GM23338 (cell line): ENCODE data around the gene CHP2. TPM values are rescaled to one million over a fixed set of nuclear protein-coding genes. Genes with fewer than 3 reads are reported as not detected.

Experiments used
- ATAC-seq: fragments of 200-7000 bp; cut with Tn5 transposase; 3 replicates; pipeline ENCODE4 v1.9.1; 2020
- DNase-seq: peaks from one replicate; pipeline ENCODE4 v3.0.0-alpha.2; 2015; ENCODE audit warnings: low spot score
- H2AFZ ChIP-seq: fragments of 200-600 bp; sonication (generic); 2 replicates; pipeline ENCODE4 v1.8.0; 2016; ENCODE audit warnings: antibody characterized with exemption, mild to moderate bottlenecking, moderate library complexity
- H3F3A ChIP-seq: fragments of 200-600 bp; sonication (generic); replicated peaks from 2 replicates; pipeline ENCODE4 v1.8.0; 2017; ENCODE audit warnings: antibody characterized with exemption, mixed run types, low read depth
- H3K27ac ChIP-seq: fragments of 200-600 bp; sonication (generic); 2 replicates; pipeline ENCODE4 v1.6.1; 2016; ENCODE audit warnings: low read depth
- H3K27me3 ChIP-seq: fragments of 200-600 bp; sonication (generic); 2 replicates; pipeline ENCODE4 v1.8.0; 2016; ENCODE audit warnings: mild to moderate bottlenecking, mixed run types, moderate library complexity; ENCODE audit not compliant: insufficient read depth
- H3K36me3 ChIP-seq: fragments of 200-600 bp; sonication (generic); 2 replicates; pipeline ENCODE4 v1.8.0; 2016; ENCODE audit warnings: mild to moderate bottlenecking; ENCODE audit not compliant: insufficient read depth
- H3K4me1 ChIP-seq: fragments of 200-600 bp; sonication (generic); 2 replicates; pipeline ENCODE4 v1.8.0; 2016; ENCODE audit warnings: mild to moderate bottlenecking, moderate library complexity; ENCODE audit not compliant: insufficient read depth
- H3K4me2 ChIP-seq: fragments of 200-600 bp; sonication (generic); 2 replicates; pipeline ENCODE4 v1.7.1; 2017; ENCODE audit warnings: mixed run types
- H3K4me3 ChIP-seq: fragments of 200-600 bp; sonication (generic); 2 replicates; pipeline ENCODE4 v1.6.1; 2016; ENCODE audit warnings: mixed run types
- H3K79me2 ChIP-seq: fragments of 200-600 bp; sonication (generic); replicated peaks from 2 replicates; pipeline ENCODE4 v1.8.0; 2017; ENCODE audit warnings: mild to moderate bottlenecking; ENCODE audit not compliant: insufficient read depth
- H3K9me2 ChIP-seq: fragments of 200-600 bp; sonication (generic); 2 replicates; pipeline ENCODE4 v1.8.0; 2017; ENCODE audit not compliant: insufficient read depth
- H4K20me1 ChIP-seq: fragments of 200-600 bp; sonication (generic); replicated peaks from 2 replicates; pipeline ENCODE4 v1.8.0; 2017; ENCODE audit warnings: mild to moderate bottlenecking; ENCODE audit not compliant: insufficient read depth
- H3K27ac Mint-ChIP-seq: 2 replicates; pipeline ENCODE4 v1.8.0; 2020; ENCODE audit warnings: inconsistent platforms, mild to moderate bottlenecking, moderate library complexity, mixed read lengths
- H3K27me3 Mint-ChIP-seq: 3 replicates; pipeline ENCODE4 v1.8.0; 2022; ENCODE audit warnings: low read depth, mild to moderate bottlenecking, moderate library complexity, mixed read lengths, inconsistent platforms; ENCODE audit not compliant: insufficient read depth, poor library complexity
- H3K36me3 Mint-ChIP-seq: 3 replicates; pipeline ENCODE4 v1.8.0; 2021; ENCODE audit warnings: low read depth, mild to moderate bottlenecking, inconsistent platforms, moderate library complexity, mixed read lengths
- H3K4me1 Mint-ChIP-seq: 3 replicates; pipeline ENCODE4 v1.8.0; 2020; ENCODE audit warnings: mild to moderate bottlenecking, inconsistent platforms, mixed read lengths
- H3K4me3 Mint-ChIP-seq: 3 replicates; pipeline ENCODE4 v1.8.0; 2021; ENCODE audit warnings: moderate library complexity, mild to moderate bottlenecking, inconsistent platforms, mixed read lengths
- H3K9me3 Mint-ChIP-seq: 3 replicates; pipeline ENCODE4 v1.8.0; 2020; ENCODE audit warnings: moderate library complexity, mild to moderate bottlenecking, inconsistent platforms, mixed read lengths
- CTCF ChIP-seq, 2 experiments: fragments of 200-600 bp in 1 of 2; sonication (generic) in 1 of 2; conservative IDR thresholded peaks; 2 replicates each; pipeline versions ENCODE4 v1.5.1 to v1.6.1; 2016 to 2017; ENCODE audit warnings: antibody characterized with exemption in 2 of 2, low read depth in 2 of 2, mild to moderate bottlenecking in 2 of 2, moderate library complexity in 1 of 2
- EZH2 ChIP-seq: fragments of 200-600 bp; sonication (generic); IDR thresholded peaks from one replicate; pipeline ENCODE4 v1.8.0; 2017; ENCODE audit warnings: antibody characterized with exemption, mild to moderate bottlenecking, low read depth; ENCODE audit not compliant: unreplicated experiment
- EZH2phosphoT487 ChIP-seq: fragments of 200-600 bp; sonication (generic); IDR thresholded peaks from one replicate; pipeline ENCODE4 v1.8.1; 2018; ENCODE audit warnings: antibody characterized with exemption; ENCODE audit not compliant: unreplicated experiment
- JUNB ChIP-seq: IDR thresholded peaks from one replicate; pipeline ENCODE4 v1.6.1; 2016; ENCODE audit warnings: antibody characterized with exemption; ENCODE audit not compliant: unreplicated experiment
- POLR2AphosphoS5 ChIP-seq: IDR thresholded peaks from 2 replicates; pipeline ENCODE4 v1.6.1; 2016; ENCODE audit warnings: antibody characterized with exemption, low read depth
- STAT1 ChIP-seq: IDR thresholded peaks from one replicate; pipeline ENCODE4 v1.6.1; 2016; ENCODE audit warnings: antibody characterized with exemption; ENCODE audit not compliant: unreplicated experiment
- ZNF114 ChIP-seq: fragments of 250-450 bp; sonication (Bioruptor Pico); IDR thresholded peaks from 2 replicates; pipeline ENCODE4 v1.5.0; 2020; ENCODE audit warnings: mild to moderate bottlenecking, moderate library complexity
- polyA plus RNA-seq: library from polyadenylated mRNA; unstranded; fragments of >200 nt; fragmentation: Nextera tagmentation; extraction: Ambion mirVana; gene quantifications from 2 replicates; pipeline ENCODE4 v1.2.1, GENCODE V29; 2016
- total RNA-seq: library from RNA; depleted of rRNA; stranded (reverse); fragments of >200 nt; shearing (Covaris generic); gene quantifications from 2 replicates; pipeline ENCODE4 v1.2.3, GENCODE V29; 2014
- TF ChIP-seq, protein P1 (sequence below): fragments of 250-450 bp; sonication (Bioruptor Pico); IDR thresholded peaks from 2 replicates; pipeline ENCODE4 v1.5.0; 2020; ENCODE audit warnings: mild to moderate bottlenecking, moderate library complexity

CHP2 gene
- total and polyA plus RNA-seq, 2 experiments from 2014 or later, result 2.3 to 3.7 TPM

GRCh38 chr16:23771642-23772041, 16.8 kb downstream of the CHP2 start (continued):
- no peak for TF ChIP-seq POLR2AphosphoS5
- TF ChIP-seq, protein P1, sequence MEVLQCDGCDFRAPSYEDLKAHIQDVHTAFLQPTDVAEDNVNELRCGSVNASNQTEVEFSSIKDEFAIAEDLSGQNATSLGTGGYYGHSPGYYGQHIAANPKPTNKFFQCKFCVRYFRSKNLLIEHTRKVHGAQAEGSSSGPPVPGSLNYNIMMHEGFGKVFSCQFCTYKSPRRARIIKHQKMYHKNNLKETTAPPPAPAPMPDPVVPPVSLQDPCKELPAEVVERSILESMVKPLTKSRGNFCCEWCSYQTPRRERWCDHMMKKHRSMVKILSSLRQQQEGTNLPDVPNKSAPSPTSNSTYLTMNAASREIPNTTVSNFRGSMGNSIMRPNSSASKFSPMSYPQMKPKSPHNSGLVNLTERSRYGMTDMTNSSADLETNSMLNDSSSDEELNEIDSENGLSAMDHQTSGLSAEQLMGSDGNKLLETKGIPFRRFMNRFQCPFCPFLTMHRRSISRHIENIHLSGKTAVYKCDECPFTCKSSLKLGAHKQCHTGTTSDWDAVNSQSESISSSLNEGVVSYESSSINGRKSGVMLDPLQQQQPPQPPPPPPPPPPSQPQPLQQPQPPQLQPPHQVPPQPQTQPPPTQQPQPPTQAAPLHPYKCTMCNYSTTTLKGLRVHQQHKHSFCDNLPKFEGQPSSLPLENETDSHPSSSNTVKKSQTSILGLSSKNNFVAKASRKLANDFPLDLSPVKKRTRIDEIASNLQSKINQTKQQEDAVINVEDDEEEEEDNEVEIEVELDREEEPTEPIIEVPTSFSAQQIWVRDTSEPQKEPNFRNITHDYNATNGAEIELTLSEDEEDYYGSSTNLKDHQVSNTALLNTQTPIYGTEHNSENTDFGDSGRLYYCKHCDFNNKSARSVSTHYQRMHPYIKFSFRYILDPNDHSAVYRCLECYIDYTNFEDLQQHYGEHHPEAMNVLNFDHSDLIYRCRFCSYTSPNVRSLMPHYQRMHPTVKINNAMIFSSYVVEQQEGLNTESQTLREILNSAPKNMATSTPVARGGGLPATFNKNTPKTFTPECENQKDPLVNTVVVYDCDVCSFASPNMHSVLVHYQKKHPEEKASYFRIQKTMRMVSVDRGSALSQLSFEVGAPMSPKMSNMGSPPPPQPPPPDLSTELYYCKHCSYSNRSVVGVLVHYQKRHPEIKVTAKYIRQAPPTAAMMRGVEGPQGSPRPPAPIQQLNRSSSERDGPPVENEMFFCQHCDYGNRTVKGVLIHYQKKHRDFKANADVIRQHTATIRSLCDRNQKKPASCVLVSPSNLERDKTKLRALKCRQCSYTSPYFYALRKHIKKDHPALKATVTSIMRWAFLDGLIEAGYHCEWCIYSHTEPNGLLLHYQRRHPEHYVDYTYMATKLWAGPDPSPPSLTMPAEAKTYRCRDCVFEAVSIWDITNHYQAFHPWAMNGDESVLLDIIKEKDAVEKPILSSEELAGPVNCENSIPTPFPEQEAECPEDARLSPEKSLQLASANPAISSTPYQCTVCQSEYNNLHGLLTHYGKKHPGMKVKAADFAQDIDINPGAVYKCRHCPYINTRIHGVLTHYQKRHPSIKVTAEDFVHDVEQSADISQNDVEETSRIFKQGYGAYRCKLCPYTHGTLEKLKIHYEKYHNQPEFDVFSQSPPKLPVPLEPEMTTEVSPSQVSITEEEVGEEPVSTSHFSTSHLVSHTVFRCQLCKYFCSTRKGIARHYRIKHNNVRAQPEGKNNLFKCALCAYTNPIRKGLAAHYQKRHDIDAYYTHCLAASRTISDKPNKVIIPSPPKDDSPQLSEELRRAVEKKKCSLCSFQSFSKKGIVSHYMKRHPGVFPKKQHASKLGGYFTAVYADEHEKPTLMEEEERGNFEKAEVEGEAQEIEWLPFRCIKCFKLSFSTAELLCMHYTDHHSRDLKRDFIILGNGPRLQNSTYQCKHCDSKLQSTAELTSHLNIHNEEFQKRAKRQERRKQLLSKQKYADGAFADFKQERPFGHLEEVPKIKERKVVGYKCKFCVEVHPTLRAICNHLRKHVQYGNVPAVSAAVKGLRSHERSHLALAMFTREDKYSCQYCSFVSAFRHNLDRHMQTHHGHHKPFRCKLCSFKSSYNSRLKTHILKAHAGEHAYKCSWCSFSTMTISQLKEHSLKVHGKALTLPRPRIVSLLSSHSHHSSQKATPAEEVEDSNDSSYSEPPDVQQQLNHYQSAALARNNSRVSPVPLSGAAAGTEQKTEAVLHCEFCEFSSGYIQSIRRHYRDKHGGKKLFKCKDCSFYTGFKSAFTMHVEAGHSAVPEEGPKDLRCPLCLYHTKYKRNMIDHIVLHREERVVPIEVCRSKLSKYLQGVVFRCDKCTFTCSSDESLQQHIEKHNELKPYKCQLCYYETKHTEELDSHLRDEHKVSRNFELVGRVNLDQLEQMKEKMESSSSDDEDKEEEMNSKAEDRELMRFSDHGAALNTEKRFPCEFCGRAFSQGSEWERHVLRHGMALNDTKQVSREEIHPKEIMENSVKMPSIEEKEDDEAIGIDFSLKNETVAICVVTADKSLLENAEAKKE (CRISPR knock-in tag), result no peak
- TF ChIP-seq STAT1, result no peak
- no peak for TF ChIP-seq JUNB
- no peak for TF ChIP-seq EZH2
- no peak for TF ChIP-seq ZNF114 (CRISPR knock-in tag)

DNA sequence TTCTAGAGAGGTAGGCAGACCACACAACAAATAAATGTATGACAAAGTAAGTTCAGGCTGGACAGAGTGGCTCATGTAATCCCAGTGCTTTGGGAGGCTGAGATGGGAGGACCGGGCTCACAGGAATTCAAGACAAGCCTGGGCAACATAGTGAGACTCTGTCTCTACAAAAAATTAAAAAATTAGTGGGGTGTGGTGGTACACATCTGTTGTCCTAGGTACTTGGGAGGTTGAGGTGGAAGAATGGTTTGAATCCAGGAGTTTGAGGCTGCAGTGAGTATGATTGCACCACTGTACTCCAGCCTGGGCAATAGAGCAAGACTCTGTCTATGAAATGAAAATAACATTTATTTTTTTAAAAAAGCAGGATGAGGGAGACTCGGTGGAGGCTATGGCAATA, 18.5 kb downstream of the CHP2 start:
- H3K27me3 ChIP-seq, result no peaks in the 10 kb centered on the region
- H3K9me3 Mint-ChIP-seq, result peaks cover 3% of the 10 kb centered on the region; the same call in 2 of the 3 replicates
- H2AFZ ChIP-seq, result no peak overlapping the region
- no peaks in the 10 kb centered on the region for H4K20me1 ChIP-seq
- H3K27ac ChIP-seq, result no peak overlapping the region
- no peak overlapping the region for H3K27ac Mint-ChIP-seq
- no peaks in the 10 kb centered on the region for H3K4me1 ChIP-seq
- H3K36me3 Mint-ChIP-seq, result no peaks in the 10 kb centered on the region
- H3K9me2 ChIP-seq, result no peaks in the 10 kb centered on the region
- no peak overlapping the region for H3K4me3 Mint-ChIP-seq
- no peaks in the 10 kb centered on the region for H3K79me2 ChIP-seq
- H3K4me2 ChIP-seq, result no peak overlapping the region
- no peaks in the 10 kb centered on the region for H3F3A ChIP-seq
- H3K4me1 Mint-ChIP-seq, result no peaks in the 10 kb centered on the region
- no peaks in the 10 kb centered on the region for H3K36me3 ChIP-seq
- no peak overlapping the region for H3K4me3 ChIP-seq
- H3K27me3 Mint-ChIP-seq, result no peaks in the 10 kb centered on the region
- DNase-seq, result no peak
- no peak for ATAC-seq
- TF ChIP-seq, protein P1 (CRISPR knock-in tag), result no peak
- TF ChIP-seq CTCF (conservative IDR thresholded peaks at IDR 0.05; ENCODE audit: low read depth in 2 of 2) (no peak), EZH2phosphoT487 (no peak), POLR2AphosphoS5 (no peak), JUNB (no peak), STAT1 (no peak)
